Activated CD8-positive, alpha-beta memory T cell treated with anti-CD3 and anti-CD28 coated beads, Interleukin-2, amount 50 U/mL, for 24 hours (primary cell): ENCODE data around the gene MDN1.
"Not testable (repeated sequence)": the region's sequence is repeated elsewhere in the genome, so short reads cannot be mapped to it uniquely, and the experiment has no call there.

Experiments used
- DNase-seq: peaks from one replicate; pipeline ENCODE4 v3.0.0-alpha.2; 2020; ENCODE audit errors: extremely low read depth

Gene MDN1

GRCh38 chr6:89819336-89820130 lies at the start of gene MDN1:
MDN1 (minus strand) TSS chr6:89819794; CDS start chr6:89819607, 187 bp downstream.
- peak; percentile 75 for DNase-seq

GRCh38 chr6:89866024-89866678 lies 46.6 kb upstream of the MDN1 start:
- DNase-seq = no peak

GRCh38 chr6:89862698-89863097 lies 43.1 kb upstream of the MDN1 start:
- DNase-seq = no peak

GRCh38 chr6:89862273-89862672 lies 42.7 kb upstream of the MDN1 start:
- no peak for DNase-seq

- no peak for DNase-seq
Measured at GRCh38 chr6:89859744-89860143, 40.1 kb upstream of the MDN1 start.

- no peak for DNase-seq
Measured at GRCh38 chr6:89858041-89858440, 38.4 kb upstream of the MDN1 start.

GRCh38 chr6:89853068-89853467 lies 33.5 kb upstream of the MDN1 start:
- no peak for DNase-seq

GRCh38 chr6:89847513-89847912 lies 27.9 kb upstream of the MDN1 start:
- DNase-seq = not testable (repeated sequence)

GRCh38 chr6:89843070-89843469 lies 23.5 kb upstream of the MDN1 start:
- DNase-seq = no peak

GRCh38 chr6:89842228-89842627 lies 22.6 kb upstream of the MDN1 start:
- DNase-seq = no peak

- DNase-seq = no peak
Measured at GRCh38 chr6:89840538-89840937, 20.9 kb upstream of the MDN1 start.

- no peak for DNase-seq
Measured at GRCh38 chr6:89836639-89837222, 17.1 kb upstream of the MDN1 start.

GRCh38 chr6:89834884-89835792 lies 15.5 kb upstream of the MDN1 start:
- no peak for DNase-seq

- no peak for DNase-seq
Measured at GRCh38 chr6:89830170-89830809, 10.7 kb upstream of the MDN1 start.

- DNase-seq = peak; percentile 78
Measured at GRCh38 chr6:89829472-89830169, 10.0 kb upstream of the MDN1 start, which contains the start of gene CASP8AP2. CASP8AP2 (plus strand) TSS chr6:89829880.

GRCh38 chr6:89828988-89829471 lies 9.4 kb upstream of the MDN1 start:
- DNase-seq = no peak

- not testable (repeated sequence) for DNase-seq
Measured at GRCh38 chr6:89828475-89828987, 8.9 kb upstream of the MDN1 start.

- DNase-seq = no peak
Measured at GRCh38 chr6:89826029-89826528, 6.5 kb upstream of the MDN1 start.

- no peak for DNase-seq
Measured at GRCh38 chr6:89818977-89819335, 638 bp downstream of the MDN1 start.

GRCh38 chr6:89817481-89817880 lies 2.1 kb downstream of the MDN1 start:
- no peak for DNase-seq
